GM12873 (cell line): ENCODE measurements around the gene FGD3.

Experiments
- TF ChIP-seq, protein P1 (sequence below): IDR thresholded peaks from 2 replicates; pipeline ENCODE4 v1.5.1; 2012; ENCODE audit warnings: low read depth, mild to moderate bottlenecking, moderate library complexity, low read length, control low read depth; ENCODE audit not compliant: insufficient read depth; ENCODE audit errors: missing control alignments

The FGD3 gene

DNA sequence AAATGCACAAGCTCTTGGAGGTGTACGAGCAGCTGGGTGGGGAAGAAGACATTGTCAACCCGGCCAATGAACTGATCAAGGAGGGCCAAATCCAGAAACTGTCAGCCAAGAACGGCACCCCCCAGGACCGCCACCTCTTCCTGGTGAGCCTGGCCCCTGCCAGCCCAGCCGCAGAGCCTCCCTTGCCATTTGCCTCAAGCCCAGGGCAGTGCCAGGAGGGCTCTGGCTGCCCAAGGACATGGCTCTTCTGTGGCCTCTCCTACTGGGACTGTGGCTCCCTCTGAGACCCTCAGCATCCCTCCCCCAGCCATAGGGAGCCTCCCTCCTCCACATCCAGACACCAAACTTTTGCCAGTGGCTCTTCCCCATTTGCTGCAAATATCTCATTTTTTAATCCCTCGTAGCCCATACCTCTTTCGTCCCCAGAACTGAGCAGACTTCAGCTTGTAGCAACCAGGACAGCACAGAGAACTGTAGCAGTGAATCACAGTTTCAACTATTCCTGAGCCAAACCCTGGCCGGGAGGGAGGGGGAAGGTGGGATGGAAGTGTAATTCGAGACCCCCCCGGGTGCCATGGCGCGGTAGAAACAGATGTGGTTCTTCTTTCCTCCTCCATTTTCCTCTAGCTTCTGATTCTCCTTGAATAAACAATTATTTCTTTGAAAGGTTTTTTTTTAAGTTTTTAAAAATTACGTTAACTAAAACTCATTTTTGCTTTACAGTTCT, 66.7 kb downstream of the FGD3 start:
- TF ChIP-seq, protein P1, sequence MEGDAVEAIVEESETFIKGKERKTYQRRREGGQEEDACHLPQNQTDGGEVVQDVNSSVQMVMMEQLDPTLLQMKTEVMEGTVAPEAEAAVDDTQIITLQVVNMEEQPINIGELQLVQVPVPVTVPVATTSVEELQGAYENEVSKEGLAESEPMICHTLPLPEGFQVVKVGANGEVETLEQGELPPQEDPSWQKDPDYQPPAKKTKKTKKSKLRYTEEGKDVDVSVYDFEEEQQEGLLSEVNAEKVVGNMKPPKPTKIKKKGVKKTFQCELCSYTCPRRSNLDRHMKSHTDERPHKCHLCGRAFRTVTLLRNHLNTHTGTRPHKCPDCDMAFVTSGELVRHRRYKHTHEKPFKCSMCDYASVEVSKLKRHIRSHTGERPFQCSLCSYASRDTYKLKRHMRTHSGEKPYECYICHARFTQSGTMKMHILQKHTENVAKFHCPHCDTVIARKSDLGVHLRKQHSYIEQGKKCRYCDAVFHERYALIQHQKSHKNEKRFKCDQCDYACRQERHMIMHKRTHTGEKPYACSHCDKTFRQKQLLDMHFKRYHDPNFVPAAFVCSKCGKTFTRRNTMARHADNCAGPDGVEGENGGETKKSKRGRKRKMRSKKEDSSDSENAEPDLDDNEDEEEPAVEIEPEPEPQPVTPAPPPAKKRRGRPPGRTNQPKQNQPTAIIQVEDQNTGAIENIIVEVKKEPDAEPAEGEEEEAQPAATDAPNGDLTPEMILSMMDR = no peak

DNA sequence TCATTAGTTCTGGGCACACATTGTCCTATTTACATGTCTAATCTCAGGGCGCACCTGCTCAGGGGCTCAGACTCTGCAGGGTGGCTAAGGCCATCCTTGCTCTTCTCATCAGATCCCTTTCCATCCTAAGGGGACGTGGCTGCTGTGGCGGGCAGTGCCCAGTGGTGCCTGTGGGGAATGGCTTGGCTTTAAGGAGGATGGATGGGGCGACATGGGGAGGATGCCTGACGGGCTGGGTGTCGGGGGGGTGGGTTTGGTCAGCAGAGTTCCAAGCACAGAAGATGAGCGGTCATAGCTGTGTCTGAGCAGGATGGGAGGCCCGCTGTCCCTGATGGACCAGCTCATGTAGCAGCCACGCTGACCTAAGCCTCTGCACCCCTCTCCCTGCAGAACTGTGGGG, 70.3 kb downstream of the FGD3 start:
- TF ChIP-seq, protein P1 = no peak

GRCh38 chr9:93020151-93020550, 72.8 kb downstream of the FGD3 start:
- TF ChIP-seq, protein P1 = no peak

DNA sequence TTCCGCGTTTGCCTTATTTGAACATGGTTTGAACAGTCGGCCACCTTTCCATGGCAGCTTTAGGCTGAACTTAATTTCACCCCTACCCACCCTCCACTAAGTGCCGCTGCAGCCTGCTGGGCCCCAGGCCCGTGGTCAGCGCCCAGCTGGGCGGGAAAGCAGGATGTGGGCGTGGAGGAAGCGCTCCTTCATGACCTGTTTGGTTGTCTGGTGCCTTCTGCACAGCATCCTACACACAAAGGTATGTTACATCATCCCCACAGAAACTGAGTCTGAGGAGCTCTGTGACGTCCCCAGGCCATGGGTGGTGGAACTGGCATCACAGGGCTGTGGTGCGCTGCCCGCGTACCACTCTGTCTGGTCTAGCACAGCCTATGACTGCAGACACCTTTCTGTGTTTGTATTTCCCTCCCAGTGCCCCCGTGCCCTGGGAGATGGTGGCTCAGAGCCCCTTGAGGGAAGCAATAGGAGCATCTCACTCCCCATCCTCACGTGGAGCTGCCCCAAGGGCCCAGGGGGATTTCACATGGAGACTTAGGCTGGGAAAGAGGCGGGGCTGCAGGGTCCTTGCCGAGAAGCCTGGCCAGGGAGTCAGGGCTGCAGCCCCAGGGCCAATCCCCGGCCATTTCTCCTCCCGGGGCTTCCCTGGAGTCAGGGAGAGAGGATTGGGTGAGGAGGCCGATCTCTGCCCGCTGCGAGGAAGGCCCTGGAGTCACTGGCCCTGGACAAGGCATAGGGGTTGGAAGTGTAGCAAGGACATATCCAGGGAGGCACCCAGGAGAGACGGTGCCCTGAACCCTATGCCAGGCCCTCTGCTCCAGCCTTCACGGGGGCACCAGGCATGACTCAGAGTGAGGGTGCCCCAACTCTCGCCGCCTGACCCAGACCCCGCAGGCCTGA, 73.7 kb downstream of the FGD3 start:
- TF ChIP-seq, protein P1 = no peak

- TF ChIP-seq, protein P1 = no peak
These were observed 74.7 kb downstream of the FGD3 start for GRCh38 chr9:93022066-93022465.

GRCh38 chr9:93022721-93023520, 75.6 kb downstream of the FGD3 start:
- TF ChIP-seq, protein P1 = no peak

- TF ChIP-seq, protein P1 = no peak
These were observed 76.1 kb downstream of the FGD3 start for GRCh38 chr9:93023521-93023815.
